Ramos (cell line): ENCODE results near the gene RAB30.
"Not testable (repeated sequence)": the region's sequence is repeated elsewhere in the genome, so short reads cannot be mapped to it uniquely, and the experiment has no call there.

ENCODE experiments used
- in situ Hi-C: fragments of 300-500 bp; cut with MboI; formaldehyde crosslinking; loops from one replicate; pipeline ENCODE4 v1.14.3; 2022; ENCODE audit warnings: low sequenced_read_pairs; ENCODE audit not compliant: unreplicated experiment

RAB30 gene

GRCh38 chr11:82995235-82995634 lies 76.5 kb downstream of the RAB30 start:
- in situ Hi-C loops, result no loop called here

DNA sequence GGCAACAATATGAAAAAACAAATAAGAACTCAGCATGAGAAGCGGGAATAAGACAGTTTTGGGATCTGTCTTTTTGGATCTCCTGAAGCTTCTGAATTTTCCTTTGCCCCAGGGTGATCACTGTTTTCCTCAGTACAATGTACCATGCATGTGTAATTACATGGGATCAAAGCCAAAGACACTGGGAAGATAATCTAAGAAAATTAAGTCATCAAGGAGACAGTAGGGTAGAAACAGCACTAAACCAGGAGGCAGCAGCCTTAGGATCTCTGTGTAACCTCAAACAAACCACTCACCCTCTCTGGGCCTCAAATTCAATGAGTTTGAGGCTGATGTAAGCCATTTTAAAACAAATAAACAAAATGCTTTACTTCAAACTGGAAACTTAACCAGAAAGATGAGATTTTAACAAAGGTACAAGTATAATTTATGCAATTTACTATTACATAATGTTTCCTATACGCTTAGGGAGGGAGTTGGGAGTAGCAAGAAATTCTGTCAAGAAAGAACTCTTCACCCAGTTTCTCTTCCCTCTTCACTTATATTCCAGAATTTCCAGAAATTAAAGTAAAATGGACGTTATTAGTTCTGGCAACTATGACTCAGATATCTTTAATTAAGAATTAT lies 77.0 kb downstream of the RAB30 start:
- in situ Hi-C loops, result no loop called here

DNA sequence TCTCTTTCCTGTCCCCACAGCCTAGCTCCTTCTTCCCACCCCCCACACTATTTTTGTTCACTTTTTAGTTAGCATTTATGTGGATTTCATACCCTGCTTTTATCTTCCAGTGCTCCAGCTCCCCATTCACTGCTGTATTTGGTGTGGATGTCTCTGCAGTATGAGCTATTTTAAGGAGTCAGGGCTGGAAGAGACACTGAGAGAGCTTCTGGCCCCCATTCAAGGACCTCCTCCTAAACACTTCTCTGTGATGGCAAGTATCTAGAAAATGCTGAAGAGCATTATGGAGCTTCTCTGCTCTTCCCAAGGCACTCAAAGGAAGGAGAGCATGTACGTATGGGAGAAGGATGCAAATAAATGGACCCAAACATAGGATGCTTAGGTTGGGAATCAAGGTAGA lies 79.5 kb downstream of the RAB30 start:
- in situ Hi-C loops, result no loop called here

DNA sequence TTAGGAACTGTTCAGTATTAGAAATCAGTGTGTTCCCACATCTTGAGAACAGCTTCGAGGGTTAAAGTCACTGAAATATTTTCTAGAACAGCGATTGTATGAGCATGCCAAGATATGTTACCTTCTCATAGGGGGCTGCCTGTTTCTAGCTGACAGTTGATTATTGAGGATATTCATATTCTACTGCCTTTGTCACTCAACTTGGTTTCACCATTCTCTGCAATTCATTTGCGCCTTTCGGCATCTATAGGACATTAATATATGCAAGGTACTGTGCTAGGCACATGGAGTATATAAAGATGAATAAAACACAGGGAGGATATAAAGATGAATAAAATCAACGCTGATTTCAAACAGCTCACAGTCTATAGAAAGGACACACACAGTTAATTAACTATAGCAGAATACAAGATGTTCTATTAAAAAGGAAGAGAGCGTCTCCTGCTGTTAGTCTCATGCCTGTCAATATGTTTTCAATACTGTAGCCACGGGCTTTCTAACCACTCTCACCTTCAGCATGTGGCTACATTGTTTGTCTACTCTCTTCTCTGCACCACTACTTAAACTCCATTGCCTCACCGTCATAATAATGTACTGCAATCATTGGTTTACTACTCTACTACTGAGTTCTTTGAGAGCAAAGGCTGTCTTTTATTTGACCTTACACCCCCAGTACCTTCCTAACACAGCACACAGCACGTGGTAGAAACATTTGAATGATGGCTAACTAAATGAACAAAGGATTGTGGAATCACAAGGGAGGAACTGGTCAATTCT lies 81.9 kb downstream of the RAB30 start:
- in situ Hi-C loops, result no loop called here

DNA sequence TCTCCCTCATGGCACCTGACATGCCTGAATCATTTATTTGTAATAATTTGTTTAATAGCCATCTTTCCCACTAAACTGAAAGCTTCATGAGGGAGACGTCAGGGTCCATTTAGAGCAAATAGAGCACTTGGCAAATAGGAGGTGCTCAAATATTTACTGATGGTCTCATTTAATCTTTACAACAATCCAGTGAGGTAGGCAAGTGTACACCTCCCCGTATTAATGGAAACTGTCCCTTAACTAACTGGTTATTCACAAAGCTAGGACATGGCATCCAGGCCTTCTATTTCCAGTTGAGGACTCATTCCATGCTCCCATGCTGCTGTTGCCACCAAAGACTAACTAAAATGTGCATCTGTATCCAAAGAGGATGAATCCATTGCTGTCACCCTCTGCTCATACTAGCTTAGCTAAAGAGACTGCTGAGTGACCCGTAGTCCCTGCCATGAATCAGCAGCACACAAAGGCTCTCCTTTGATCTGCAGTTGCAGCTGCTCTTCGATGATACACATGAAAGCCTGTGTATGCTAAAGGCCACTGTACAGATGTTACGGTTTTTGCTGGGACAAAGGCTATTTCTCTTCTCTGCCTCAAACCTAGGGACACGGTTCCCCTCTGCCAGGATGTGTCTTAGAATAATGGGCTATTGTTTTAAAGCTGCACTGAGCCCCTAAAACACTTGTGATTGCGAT lies 82.6 kb downstream of the RAB30 start:
- in situ Hi-C loops, result no loop called here

DNA sequence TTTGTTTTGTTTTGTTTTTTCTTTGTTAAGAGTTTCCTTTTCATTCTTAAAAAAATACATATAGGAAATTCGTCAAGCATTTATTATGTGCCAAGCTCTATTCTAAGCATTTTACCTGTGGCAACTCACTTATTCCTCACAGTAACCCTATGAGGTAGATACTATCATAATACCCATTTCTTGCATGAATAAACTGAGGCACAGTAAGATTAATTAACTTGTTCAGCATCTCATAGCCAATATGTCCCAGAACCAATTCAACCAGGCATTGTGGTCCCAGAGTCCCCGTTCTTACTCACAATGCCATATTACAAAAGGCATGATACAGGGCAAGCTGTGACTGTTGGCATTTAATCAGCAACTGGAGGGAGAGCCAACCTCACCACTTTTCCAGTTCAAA lies 83.7 kb downstream of the RAB30 start:
- in situ Hi-C loops, result no loop called here

- in situ Hi-C loops, result no loop called here
Observed at GRCh38 chr11:82986446-82986845, 85.3 kb downstream of the RAB30 start.

GRCh38 chr11:82981852-82982251 lies 89.8 kb downstream of the RAB30 start:
- in situ Hi-C loops, result no loop called here

- in situ Hi-C loops, result no loop called here
Observed at GRCh38 chr11:82980947-82981346, 90.8 kb downstream of the RAB30 start.

DNA sequence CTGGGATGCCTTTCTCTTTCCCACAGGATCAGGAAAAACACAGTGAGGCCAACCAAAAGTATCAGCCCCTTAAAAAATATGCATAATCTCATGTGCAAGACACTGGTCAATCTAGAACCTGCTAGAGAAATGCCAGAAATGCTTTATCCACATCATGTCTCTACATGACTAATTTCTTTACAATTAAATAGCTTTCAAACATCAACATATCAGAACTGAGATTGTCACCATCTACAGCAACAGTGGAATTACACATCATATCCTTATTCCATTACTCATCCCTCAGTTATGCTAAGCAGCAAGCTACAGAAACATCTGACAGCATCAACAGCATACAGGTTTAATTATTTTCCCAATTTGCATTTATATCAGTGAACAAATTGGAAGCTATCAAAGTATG lies 91.4 kb downstream of the RAB30 start:
- in situ Hi-C loops, result no loop called here

GRCh38 chr11:82979824-82980223 lies 91.9 kb downstream of the RAB30 start:
- in situ Hi-C loops, result no loop called here

- in situ Hi-C loops, result no loop called here
Observed at GRCh38 chr11:82978422-82979099, 93.1 kb downstream of the RAB30 start.

GRCh38 chr11:82976786-82977185 lies 94.9 kb downstream of the RAB30 start:
- in situ Hi-C loops, result no loop called here

DNA sequence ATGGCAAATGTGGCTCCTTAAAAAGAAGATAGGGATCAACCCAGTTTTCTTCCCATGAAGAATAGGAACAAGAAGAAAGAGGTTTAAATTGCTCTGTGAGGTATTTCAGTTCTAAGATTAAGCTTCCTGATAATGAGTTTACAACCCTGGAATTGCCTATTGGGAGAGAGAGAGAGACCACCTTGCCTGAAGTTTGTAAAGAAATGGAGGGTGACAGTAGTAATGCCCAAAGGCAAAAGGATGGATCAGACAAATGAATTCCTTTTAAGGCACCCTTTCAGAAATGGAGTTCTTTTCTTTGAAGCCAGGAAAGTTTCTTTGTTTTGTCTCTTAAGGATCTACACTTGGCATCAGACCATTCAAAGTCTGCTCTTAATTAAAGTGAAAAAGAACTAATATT lies 95.8 kb downstream of the RAB30 start:
- in situ Hi-C loops, result no loop called here

DNA sequence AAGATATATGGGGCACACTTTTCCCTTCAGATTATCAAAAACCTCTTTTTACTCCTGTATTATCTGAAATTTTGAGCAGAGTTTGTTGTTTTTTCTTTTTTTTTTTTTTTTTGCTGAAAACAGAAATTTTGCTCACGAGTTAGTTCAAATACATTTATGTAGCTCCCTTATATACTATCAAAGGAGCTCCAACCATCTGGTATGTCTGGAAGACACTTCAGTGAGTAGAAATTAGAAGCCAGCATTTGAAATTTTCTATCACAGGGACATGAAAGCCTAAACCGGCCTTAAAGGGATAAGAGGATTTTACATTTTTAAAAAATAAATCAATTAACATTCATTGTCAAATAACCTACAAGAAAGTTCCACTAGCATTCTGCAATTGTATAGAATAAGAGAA lies 96.8 kb downstream of the RAB30 start:
- in situ Hi-C loops, result no loop called here

- in situ Hi-C loops, result no loop called here
Observed at GRCh38 chr11:82974135-82974534, 97.6 kb downstream of the RAB30 start.

DNA sequence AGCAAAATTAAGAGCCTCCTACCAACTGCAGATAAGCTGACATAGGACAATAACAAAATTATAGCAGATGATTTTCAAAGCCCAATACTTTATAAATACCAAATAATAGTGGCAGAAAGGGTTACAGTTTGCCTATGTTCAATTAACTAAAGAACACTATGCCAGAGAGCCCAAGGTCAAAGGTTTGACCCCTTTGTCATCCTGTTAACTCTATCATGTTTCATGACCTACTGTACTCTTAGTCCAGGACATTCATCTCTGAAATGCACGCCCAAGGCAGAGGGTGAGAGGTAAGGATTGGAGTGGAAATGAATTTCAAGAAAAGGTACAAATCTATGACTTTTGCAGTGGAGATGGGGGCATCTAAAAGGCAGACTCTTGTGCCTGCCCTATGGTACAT lies 99.6 kb downstream of the RAB30 start:
- in situ Hi-C loops, result no loop called here

DNA sequence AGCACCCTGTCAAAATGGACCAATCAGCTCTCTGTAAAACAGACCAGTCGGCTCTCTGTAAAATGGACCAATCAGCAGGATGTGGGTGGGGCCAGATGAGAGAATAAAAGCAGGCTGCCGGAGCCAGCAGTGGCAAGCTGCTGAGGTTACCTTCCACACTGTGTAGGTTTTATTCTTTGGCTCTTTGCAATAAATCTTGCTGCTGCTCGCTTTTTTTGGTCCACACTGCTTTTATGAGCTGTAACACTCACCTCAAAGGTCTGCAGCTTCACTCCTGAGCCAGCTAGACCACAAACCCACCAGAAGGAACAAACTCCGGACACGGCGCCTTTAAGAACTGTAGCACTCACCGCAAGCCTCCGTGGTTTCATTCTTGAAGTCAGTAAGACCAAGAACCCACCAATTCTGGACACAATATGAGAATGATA lies 100.2 kb downstream of the RAB30 start:
- in situ Hi-C loops, result not testable (repeated sequence)

DNA sequence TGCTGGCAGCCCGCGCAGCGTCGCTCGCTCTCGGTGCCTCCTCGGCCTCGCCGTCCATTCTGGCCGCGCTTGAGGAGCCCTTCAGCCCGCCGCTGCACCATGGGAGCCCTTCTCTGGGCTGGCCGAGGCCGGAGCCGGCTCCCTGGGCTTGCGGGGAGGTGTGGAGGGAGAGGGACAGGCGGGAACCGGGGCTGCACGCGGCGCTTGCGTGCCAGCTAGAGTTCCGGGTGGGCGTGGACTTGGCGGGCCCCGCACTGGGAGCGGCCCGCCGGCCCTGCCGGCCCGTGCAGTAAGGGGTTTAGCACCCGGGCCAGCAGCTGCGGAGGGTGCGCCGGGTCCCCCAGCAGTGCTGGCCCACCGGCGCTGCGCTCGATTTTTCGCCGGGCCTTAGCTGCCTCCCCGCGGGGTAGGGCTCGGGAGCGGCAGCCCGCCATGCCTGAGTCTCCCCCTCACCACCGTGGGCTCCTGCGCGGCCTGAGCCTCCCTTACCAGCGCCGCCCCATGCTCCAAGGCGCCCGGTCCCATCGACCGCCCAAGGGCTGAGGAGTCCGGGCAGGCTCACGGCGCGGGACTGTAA lies 101.1 kb downstream of the RAB30 start:
- in situ Hi-C loops, result not testable (repeated sequence)

- in situ Hi-C loops, result loop anchor here (5.0 kb wide), 1 partner anchor 82 kb away; no protein-coding TSS in a partner anchor
Observed at GRCh38 chr11:82969811-82970210, 101.9 kb downstream of the RAB30 start.
